ENCODE results near the gene MYRF. TPM values are rescaled to one million over a fixed set of nuclear protein-coding genes. Genes with fewer than 3 reads are reported as not detected.

The MYRF gene
- total RNA-seq, 4 donors from 2014 or later = 6.4 to 106 (median 12.7) TPM

GRCh38 chr11:61731211-61731951 is 21.1 kb upstream of the MYRF start:
- Histone ChIP-seq H3K4me3 (no peak overlapping the region), H3K27me3 (no peaks in the 10 kb centered on the region), H3K9me3 (no peaks in the 10 kb centered on the region), H3K36me3 (no peaks in the 10 kb centered on the region), H3K4me1 (no peaks in the 10 kb centered on the region), H3K27ac (peak overlapping the region in 1 of 2 donors; percentile 66)
- no peak for DNase-seq
- TF ChIP-seq, protein P1, sequence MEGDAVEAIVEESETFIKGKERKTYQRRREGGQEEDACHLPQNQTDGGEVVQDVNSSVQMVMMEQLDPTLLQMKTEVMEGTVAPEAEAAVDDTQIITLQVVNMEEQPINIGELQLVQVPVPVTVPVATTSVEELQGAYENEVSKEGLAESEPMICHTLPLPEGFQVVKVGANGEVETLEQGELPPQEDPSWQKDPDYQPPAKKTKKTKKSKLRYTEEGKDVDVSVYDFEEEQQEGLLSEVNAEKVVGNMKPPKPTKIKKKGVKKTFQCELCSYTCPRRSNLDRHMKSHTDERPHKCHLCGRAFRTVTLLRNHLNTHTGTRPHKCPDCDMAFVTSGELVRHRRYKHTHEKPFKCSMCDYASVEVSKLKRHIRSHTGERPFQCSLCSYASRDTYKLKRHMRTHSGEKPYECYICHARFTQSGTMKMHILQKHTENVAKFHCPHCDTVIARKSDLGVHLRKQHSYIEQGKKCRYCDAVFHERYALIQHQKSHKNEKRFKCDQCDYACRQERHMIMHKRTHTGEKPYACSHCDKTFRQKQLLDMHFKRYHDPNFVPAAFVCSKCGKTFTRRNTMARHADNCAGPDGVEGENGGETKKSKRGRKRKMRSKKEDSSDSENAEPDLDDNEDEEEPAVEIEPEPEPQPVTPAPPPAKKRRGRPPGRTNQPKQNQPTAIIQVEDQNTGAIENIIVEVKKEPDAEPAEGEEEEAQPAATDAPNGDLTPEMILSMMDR (IDR thresholded peaks at IDR 0.05) = no peak
- no peak for TF ChIP-seq POLR2A (IDR thresholded peaks at IDR 0.05)
- intact Hi-C loops (cut with DNase I; ENCODE audit: low total_unique reads) = no loop called here

DNA sequence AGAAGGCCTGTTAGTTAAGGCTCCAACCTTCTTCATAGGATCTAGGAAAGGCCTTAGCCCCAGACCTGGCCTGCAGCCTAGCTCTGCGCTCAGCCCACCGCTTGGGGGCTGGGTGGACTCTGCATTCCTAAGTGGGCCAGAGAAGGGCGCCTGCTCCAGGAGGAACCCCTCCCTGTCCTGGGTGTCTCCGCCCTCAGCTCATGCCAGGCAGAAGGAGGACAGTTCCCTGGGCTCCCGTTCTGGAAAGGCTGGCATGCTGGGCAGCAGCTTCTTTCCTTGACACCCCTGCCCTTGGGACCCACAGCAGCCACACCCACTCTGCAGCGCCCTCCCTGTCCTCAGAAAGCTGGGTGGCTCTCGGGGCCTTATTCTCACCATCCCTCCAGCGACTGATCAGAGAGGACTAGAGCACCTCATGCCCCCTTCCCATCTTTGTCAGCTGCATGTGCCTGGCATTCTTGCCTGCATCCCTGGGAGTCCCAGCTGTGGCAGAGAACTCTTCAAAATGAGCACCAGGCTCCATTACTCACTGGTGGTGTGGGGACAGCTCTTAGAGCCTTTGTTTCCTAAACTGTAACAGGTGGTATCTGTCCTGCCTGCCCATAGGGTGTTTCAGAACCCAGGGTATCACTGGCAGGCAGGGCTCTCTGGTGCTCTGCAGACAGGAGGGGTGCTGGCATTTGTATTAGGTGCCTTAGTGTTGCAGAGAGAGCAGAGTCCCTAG is 20.3 kb upstream of the MYRF start:
- intact Hi-C loops (cut with DNase I; ENCODE audit: low total_unique reads) = no loop called here
- no peaks in the 10 kb centered on the region for H3K9me3 ChIP-seq
- no peaks in the 10 kb centered on the region for H3K4me1 ChIP-seq
- TF ChIP-seq, protein P1 (IDR thresholded peaks at IDR 0.05) = no peak
- TF ChIP-seq POLR2A (IDR thresholded peaks at IDR 0.05) = no peak
- H3K27ac ChIP-seq = peak overlapping the region; percentile 3 to 66
- DNase-seq = no peak
- H3K4me3 ChIP-seq = no peak overlapping the region
- H3K36me3 ChIP-seq = no peaks in the 10 kb centered on the region
- no peaks in the 10 kb centered on the region for H3K27me3 ChIP-seq

DNA sequence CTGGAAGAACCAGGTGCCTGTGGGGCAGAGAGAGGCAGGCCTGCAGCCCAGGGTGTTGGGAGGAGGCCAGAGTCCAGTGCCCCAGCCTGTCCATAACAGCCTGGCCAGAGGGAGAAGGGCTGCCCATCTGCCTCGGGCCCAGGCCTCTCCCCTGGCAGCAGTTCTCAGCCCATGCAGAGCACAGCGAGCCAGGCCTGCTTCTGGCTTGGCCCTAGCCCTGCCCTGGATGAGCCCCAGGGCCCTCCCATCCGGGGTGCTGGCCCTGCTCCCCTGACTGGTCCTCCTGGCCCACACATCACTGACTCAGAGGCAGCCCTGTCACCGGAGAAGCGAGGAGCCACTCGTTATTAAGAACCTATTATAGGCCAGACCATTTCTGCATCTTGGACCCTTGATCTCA is 19.7 kb upstream of the MYRF start:
- H3K27me3 ChIP-seq = no peaks in the 10 kb centered on the region
- no peak for TF ChIP-seq POLR2A (IDR thresholded peaks at IDR 0.05)
- TF ChIP-seq, protein P1 (IDR thresholded peaks at IDR 0.05) = no peak
- H3K36me3 ChIP-seq = no peaks in the 10 kb centered on the region
- H3K9me3 ChIP-seq = no peaks in the 10 kb centered on the region
- no peaks in the 10 kb centered on the region for H3K4me1 ChIP-seq
- DNase-seq = no peak
- H3K27ac ChIP-seq = peak overlapping the region; percentile 3 to 66
- intact Hi-C loops (cut with DNase I; ENCODE audit: low total_unique reads) = no loop called here
- no peak overlapping the region for H3K4me3 ChIP-seq

GRCh38 chr11:61733120-61733978 is 19.1 kb upstream of the MYRF start:
- Histone ChIP-seq H3K36me3 (no peaks in the 10 kb centered on the region), H3K4me1 (no peaks in the 10 kb centered on the region), H3K9me3 (no peaks in the 10 kb centered on the region), H3K27ac (peak overlapping the region; percentile 3 to 66), H3K27me3 (no peaks in the 10 kb centered on the region), H3K4me3 (no peak overlapping the region)
- intact Hi-C loops (cut with DNase I; ENCODE audit: low total_unique reads) = no loop called here
- peak in 1 of 2 donors; percentile 11 for TF ChIP-seq POLR2A (IDR thresholded peaks at IDR 0.05)
- TF ChIP-seq, protein P1 (IDR thresholded peaks at IDR 0.05) = peak; percentile 98 to 99 (median 99)
- peak; percentile 86 to 88 for DNase-seq
